ENCODE data around the gene ECI2.

ECI2 gene

GRCh38 chr6:4085332-4085700 is 50.1 kb downstream of the ECI2 start:
- H3K27ac ChIP-seq: no peak overlapping the region

DNA sequence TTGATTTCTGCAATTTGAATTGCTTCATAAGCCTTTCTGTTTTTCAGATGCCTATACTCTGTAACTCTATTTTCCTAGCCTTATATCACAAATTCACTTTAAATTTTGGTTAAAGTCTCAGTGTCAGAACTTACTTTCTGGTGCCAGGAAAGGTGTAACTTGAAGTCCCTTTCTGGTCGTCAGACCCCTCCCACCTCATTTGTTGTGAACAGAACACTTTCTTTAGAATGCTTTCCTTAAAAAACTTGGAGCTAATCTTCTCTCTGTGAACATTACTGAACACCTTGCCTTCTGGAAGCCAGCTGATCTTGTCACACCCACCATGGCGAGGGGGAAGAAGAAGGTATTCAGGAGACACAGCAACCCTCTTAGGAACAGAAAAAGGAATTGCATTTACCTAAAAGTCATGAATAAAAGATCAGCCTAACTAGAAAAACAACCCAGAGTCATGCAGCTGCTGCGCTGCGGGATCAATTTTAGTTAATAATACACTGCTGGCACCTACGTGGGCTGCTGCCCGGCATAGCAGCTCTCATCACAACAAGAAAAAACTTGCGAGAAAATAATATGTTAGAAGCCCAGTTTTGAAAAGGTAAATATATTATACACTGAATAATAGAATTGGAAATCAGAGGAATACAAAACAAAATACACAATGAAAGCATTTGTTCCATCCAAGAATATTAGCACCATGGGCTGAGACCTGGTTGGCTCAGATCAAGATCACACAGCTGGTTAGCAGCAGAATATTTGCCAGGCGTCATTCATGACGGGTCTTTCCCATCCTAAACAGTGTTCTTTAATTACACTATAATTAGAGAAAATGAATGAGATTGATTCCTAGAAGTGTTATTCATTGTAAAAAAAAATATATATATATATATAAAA is 50.7 kb downstream of the ECI2 start:
- no peaks in the 10 kb centered on the region for H3K9me3 ChIP-seq

More at GRCh38 chr6:4085332-4085700, 50.1 kb downstream of the ECI2 start:
- TF ChIP-seq, protein P1, sequence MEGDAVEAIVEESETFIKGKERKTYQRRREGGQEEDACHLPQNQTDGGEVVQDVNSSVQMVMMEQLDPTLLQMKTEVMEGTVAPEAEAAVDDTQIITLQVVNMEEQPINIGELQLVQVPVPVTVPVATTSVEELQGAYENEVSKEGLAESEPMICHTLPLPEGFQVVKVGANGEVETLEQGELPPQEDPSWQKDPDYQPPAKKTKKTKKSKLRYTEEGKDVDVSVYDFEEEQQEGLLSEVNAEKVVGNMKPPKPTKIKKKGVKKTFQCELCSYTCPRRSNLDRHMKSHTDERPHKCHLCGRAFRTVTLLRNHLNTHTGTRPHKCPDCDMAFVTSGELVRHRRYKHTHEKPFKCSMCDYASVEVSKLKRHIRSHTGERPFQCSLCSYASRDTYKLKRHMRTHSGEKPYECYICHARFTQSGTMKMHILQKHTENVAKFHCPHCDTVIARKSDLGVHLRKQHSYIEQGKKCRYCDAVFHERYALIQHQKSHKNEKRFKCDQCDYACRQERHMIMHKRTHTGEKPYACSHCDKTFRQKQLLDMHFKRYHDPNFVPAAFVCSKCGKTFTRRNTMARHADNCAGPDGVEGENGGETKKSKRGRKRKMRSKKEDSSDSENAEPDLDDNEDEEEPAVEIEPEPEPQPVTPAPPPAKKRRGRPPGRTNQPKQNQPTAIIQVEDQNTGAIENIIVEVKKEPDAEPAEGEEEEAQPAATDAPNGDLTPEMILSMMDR (IDR thresholded peaks at IDR 0.05): no peak
- Histone ChIP-seq H3K27me3 (peaks cover 2% of the 10 kb centered on the region), H3K4me1 (ENCODE audit: control insufficient read depth in 1 of 2, insufficient read depth in 1 of 2, low read depth in 1 of 2, low read length in 1 of 2) (no peaks in the 10 kb centered on the region), H3K4me3 (ENCODE audit: low read depth in 1 of 2, low read length in 1 of 2) (no peak overlapping the region), H3K9me3 (no peaks in the 10 kb centered on the region), H3K36me3 (no peaks in the 10 kb centered on the region)

DNA sequence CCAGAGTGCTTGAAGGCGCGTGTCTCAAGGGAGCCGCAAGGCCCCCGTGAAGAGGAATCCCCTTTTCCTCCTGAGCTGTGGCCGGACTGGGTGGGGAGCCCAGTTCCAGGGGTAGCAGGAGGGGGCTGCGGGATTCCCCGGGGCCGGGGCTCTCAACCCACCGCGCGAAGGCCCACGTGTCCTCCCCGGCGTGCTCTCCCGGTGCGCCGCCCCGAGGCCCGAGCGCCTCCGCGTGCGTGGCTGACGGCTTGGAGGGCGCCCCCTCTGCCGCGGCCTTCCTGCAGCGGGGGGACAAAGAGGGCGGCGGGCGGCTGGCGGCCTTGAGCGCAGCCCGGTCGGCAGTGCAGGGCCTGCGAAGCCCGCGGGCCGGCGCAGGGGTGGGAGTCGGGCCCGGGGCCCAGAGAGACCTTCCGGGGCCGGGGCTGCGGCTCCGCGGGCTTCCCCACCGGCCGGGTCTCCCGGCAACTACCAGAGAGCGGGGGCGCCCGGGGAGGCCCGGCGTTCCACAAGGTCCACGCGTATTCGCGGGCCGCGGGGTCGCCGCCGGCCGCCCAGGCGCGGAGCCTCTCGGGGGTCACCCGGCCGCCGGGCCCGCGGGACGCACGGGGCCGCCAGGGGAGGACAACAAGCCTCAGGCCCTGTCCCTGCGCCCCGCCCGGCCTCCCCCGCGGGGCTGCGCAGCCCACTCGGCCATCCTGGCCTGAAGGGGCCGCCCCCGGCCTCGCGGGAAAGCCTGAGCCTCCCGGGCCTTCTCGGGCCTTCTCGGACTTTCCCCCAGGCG is 56.5 kb downstream of the ECI2 start, which contains the start of gene FAM217A:
Gene FAM217A (minus strand): TSS at position 447 of the 781 bp plus-strand sequence. CDS start 1,723 bp downstream, outside the sequence.
- Histone ChIP-seq H3K27ac (no peak within 1 kb of the TSS), H3K27me3 (peaks cover 37% of the 10 kb centered on the region), H3K4me1 (ENCODE audit: control insufficient read depth in 1 of 2, insufficient read depth in 1 of 2, low read depth in 1 of 2, low read length in 1 of 2) (no peaks in the 10 kb centered on the region), H3K9me3 (no peaks in the 10 kb centered on the region), H3K4me3 (ENCODE audit: low read depth in 1 of 2, low read length in 1 of 2) (no peak within 1 kb of the TSS), H3K36me3 (no peaks in the 10 kb centered on the region)
- TF ChIP-seq, protein P1 (IDR thresholded peaks at IDR 0.05): no peak

More for the DNA sequence above, 50.7 kb downstream of the ECI2 start:
- Histone ChIP-seq H3K27ac (no peak overlapping the region), H3K4me3 (ENCODE audit: low read depth in 1 of 2, low read length in 1 of 2) (no peak overlapping the region), H3K27me3 (peaks cover 6% of the 10 kb centered on the region), H3K36me3 (no peaks in the 10 kb centered on the region), H3K4me1 (ENCODE audit: control insufficient read depth in 1 of 2, insufficient read depth in 1 of 2, low read depth in 1 of 2, low read length in 1 of 2) (no peaks in the 10 kb centered on the region)
- TF ChIP-seq, protein P1 (IDR thresholded peaks at IDR 0.05): no peak

DNA sequence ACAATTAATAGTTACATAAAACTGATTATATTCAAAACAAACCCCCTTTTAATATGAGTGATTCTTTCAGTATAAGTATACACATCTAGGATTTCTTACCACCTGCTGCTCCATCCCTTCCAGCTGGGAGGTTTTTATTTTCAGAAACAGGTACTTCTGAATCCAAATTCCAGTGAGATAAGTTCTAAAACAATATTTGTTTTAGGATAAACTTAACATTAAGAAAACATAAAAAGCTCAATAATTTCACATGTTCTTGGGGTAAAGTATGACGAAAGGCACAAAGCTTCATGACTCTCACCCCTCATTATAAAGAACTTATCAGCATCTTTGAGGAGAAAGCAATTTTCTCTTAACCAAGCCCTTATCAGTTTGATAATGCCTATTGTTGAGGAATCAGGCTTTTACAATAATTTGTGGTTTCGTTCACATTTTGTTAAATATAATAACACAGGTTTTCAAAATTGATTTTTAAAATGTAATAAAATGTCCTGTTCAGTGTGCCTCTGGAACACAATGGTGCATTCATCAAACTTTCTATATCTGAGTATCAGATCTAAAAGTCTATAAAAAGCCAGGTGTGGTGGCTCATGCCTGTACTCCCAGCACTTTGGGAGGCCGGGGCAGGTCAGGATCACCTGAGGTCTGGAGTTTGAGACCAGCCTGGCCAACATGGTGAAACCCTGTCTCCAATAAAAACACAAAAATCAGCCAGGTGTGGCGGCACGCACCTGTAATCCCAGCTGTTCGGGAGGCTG is 60.7 kb downstream of the ECI2 start:
- Histone ChIP-seq H3K36me3 (no peaks in the 10 kb centered on the region), H3K9me3 (no peaks in the 10 kb centered on the region), H3K4me3 (ENCODE audit: low read depth in 1 of 2, low read length in 1 of 2) (no peak overlapping the region), H3K27me3 (peaks cover 31% of the 10 kb centered on the region), H3K4me1 (ENCODE audit: control insufficient read depth in 1 of 2, insufficient read depth in 1 of 2, low read depth in 1 of 2, low read length in 1 of 2) (no peaks in the 10 kb centered on the region), H3K27ac (no peak overlapping the region)
- TF ChIP-seq, protein P1 (IDR thresholded peaks at IDR 0.05): no peak

GRCh38 chr6:4071330-4071729 is 64.0 kb downstream of the ECI2 start:
- Histone ChIP-seq H3K4me3 (ENCODE audit: low read depth in 1 of 2, low read length in 1 of 2) (no peak overlapping the region), H3K27ac (no peak overlapping the region), H3K9me3 (no peaks in the 10 kb centered on the region), H3K36me3 (peaks cover under 1% of the 10 kb centered on the region), H3K27me3 (no peaks in the 10 kb centered on the region), H3K4me1 (ENCODE audit: control insufficient read depth in 1 of 2, insufficient read depth in 1 of 2, low read depth in 1 of 2, low read length in 1 of 2) (no peaks in the 10 kb centered on the region)
- TF ChIP-seq, protein P1 (IDR thresholded peaks at IDR 0.05): no peak
